HG03095 (cell line): ENCODE measurements around the gene GAS2.
"Not testable (repeated sequence)": the region's sequence is repeated elsewhere in the genome, so short reads cannot be mapped to it uniquely, and the experiment has no call there.

Experiments
- ATAC-seq: cut with Tn5 transposase; IDR thresholded peaks from one replicate; pipeline ENCODE4 v1.9.1; 2021; ENCODE audit warnings: moderate library complexity; ENCODE audit not compliant: unreplicated experiment

Gene GAS2

GRCh38 chr11:22666325-22666687 lies at the start of gene GAS2:
GAS2 (plus strand) TSS chr11:22666611; CDS start chr11:22674870, 8,259 bp downstream.
- ATAC-seq = no peak

GRCh38 chr11:22617868-22618267 lies 48.5 kb upstream of the GAS2 start:
- ATAC-seq = no peak

GRCh38 chr11:22624742-22625447 lies 41.5 kb upstream of the GAS2 start:
- ATAC-seq = peak; percentile 56

- peak; percentile 95 for ATAC-seq
Observed at GRCh38 chr11:22625448-22626287, 40.7 kb upstream of the GAS2 start, which contains the start of gene FANCF. FANCF (minus strand) TSS chr11:22625823; CDS start chr11:22625810, 13 bp downstream.

- no peak for ATAC-seq
Observed at GRCh38 chr11:22626573-22627239, 39.7 kb upstream of the GAS2 start.

- no peak for ATAC-seq
Observed at GRCh38 chr11:22627421-22627820, 39.0 kb upstream of the GAS2 start.

- no peak for ATAC-seq
Observed at GRCh38 chr11:22633354-22633902, 33.0 kb upstream of the GAS2 start.

GRCh38 chr11:22634897-22635629 lies 31.3 kb upstream of the GAS2 start:
- ATAC-seq = no peak

- no peak for ATAC-seq
Observed at GRCh38 chr11:22635689-22636088, 30.7 kb upstream of the GAS2 start.

- no peak for ATAC-seq
Observed at GRCh38 chr11:22640862-22641261, 25.5 kb upstream of the GAS2 start.

- ATAC-seq = no peak
Observed at GRCh38 chr11:22641559-22641958, 24.9 kb upstream of the GAS2 start.

GRCh38 chr11:22652346-22652745 lies 14.1 kb upstream of the GAS2 start:
- ATAC-seq = not testable (repeated sequence)

- no peak for ATAC-seq
Observed at GRCh38 chr11:22656130-22656529, 10.3 kb upstream of the GAS2 start.

GRCh38 chr11:22657101-22657694 lies 9.2 kb upstream of the GAS2 start:
- peak; percentile 98 for ATAC-seq

GRCh38 chr11:22659783-22660182 lies 6.6 kb upstream of the GAS2 start:
- no peak for ATAC-seq

- no peak for ATAC-seq
Observed at GRCh38 chr11:22666688-22667439, 453 bp downstream of the GAS2 start.

GRCh38 chr11:22668005-22668796 lies 1.8 kb downstream of the GAS2 start:
- ATAC-seq = peak; percentile 35

GRCh38 chr11:22669368-22669767 lies 3.0 kb downstream of the GAS2 start:
- ATAC-seq = no peak

- peak; percentile 37 for ATAC-seq
Observed at GRCh38 chr11:22670830-22671229, 4.4 kb downstream of the GAS2 start.
